ENCODE data around the gene KIF21B. TPM values are rescaled to one million over a fixed set of nuclear protein-coding genes. Genes with fewer than 3 reads are reported as not detected.

The KIF21B gene
- total RNA-seq, 5 donors from 2014 or later (not counting 1 experiment from before 2014, with no cell fraction given): 70.8 to 110 (median 101) TPM

DNA sequence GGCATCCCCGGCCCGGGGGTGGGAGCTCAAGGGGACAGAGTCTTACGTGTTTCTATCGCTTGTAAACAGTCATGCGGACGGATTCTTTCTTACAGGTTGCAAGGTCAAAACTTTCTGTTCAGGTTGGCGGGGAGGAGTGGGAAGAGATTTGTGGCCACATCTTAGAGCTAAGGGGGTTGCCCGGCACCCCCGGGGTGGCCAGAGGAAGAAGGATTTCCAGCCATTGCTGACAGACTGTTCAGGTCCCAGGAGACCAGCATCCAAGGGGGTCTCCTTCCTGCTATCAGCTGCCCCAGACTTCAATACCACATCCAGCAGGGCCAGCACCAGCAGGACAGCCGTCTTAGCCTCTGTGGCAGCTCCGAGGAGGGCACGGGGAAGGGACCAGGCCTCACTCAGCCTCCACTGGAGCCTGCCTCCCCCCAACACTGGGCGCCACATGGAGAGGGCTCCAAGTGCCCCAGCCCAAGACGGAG is 52.0 kb downstream of the KIF21B start:
- peak overlapping the region in 1 of 2 donors; percentile 53 for H3K27ac Mint-ChIP-seq
- Histone ChIP-seq H3K9me3 (no peaks in the 10 kb centered on the region), H3K4me1 (ENCODE audit: control insufficient read depth in 1 of 2, extremely low read depth in 1 of 2, insufficient read depth in 2 of 2, low read length in 2 of 2) (no peaks in the 10 kb centered on the region), H3K27ac (ENCODE audit: low read length) (no peak overlapping the region), H3K36me3 (ENCODE audit: control insufficient read depth in 2 of 2, extremely low read depth in 1 of 2, insufficient read depth in 1 of 2, low read length in 1 of 2) (peaks cover 21 to 55% of the 10 kb centered on the region in 2 donors), H3K4me3 (ENCODE audit: control insufficient read depth in 1 of 2, extremely low read depth in 1 of 2, low read length in 1 of 2) (no peak overlapping the region), H3K27me3 (replicated peaks in 1 of 2; ENCODE audit: control insufficient read depth in 2 of 2, extremely low read depth in 1 of 2, insufficient read depth in 2 of 2, low read length in 1 of 2) (no peaks in the 10 kb centered on the region)
- ATAC-seq (replicated peaks in 1 of 4) (no peak), DNase-seq (no peak)
- peaks cover 30% of the 10 kb centered on the region for H3K36me3 Mint-ChIP-seq
- H3K4me3 Mint-ChIP-seq: no peak overlapping the region
- H3K27me3 Mint-ChIP-seq: no peaks in the 10 kb centered on the region
- POLR2A ChIA-PET: no interaction called here
- CTCF ChIA-PET: interaction anchor here (0.6 to 3.7 kb wide), 35 partner anchors 9 to 1104 kb away, joined by 3 to 49 read pairs (median 5); partner anchors contain the start of gene KIF21B (in 1 of the 2)
- H3K9me3 Mint-ChIP-seq: no peaks in the 10 kb centered on the region
- 92% methylated on average over 6 of the region's 14 CpGs for WGBS (ENCODE audit: insufficient coverage)
- H3K4me1 Mint-ChIP-seq: peaks cover 0 to 8% (median 2%) of the 10 kb centered on the region in 3 donors

DNA sequence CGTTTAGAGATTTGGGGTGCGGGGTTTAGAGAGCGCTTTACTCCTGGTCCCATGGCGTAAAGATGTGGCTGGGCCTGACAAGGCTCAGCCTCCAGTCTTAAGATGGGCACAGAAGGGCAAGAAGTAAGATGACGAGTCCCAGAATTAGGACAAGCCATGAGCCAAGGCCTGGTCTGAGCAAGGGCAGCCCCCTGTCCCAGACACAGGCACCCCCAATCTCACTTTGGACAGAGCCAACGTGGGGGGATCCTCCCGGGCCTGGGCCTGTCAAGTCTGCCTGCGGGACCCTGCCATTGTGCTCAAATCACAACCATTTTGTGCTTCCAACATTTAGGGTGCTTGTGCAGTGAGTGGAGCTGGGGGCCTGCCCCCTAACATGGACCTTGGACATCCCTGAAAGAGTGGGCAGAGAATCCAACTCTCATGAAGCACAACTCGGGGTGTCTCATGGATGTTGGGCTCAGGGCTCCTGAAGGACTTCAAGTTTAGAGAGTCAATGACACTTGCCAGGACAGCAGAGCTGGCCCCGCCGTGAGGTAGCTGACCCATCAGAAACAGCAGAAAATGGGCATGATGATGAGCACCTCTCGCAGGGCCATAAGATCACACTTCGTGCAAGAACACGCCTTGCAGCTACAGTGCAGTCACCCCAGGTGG is 52.6 kb downstream of the KIF21B start:
- peaks cover 29% of the 10 kb centered on the region for H3K36me3 Mint-ChIP-seq
- no peak for DNase-seq
- peaks cover 21 to 50% of the 10 kb centered on the region in 2 donors for H3K36me3 ChIP-seq (ENCODE audit: control insufficient read depth in 2 of 2, extremely low read depth in 1 of 2, insufficient read depth in 1 of 2, low read length in 1 of 2)
- no peaks in the 10 kb centered on the region for H3K9me3 Mint-ChIP-seq
- H3K4me1 ChIP-seq (ENCODE audit: control insufficient read depth in 1 of 2, extremely low read depth in 1 of 2, insufficient read depth in 2 of 2, low read length in 2 of 2): no peaks in the 10 kb centered on the region
- 89% methylated on average over 12 of the region's 14 CpGs for WGBS (ENCODE audit: insufficient coverage)
- CTCF ChIA-PET: interaction anchor here (0.6 to 3.7 kb wide), 16 partner anchors 10 to 416 kb away, joined by 3 to 49 read pairs (median 5); no protein-coding TSS in a partner anchor
- no peak for ATAC-seq (replicated peaks in 1 of 4)
- H3K27me3 ChIP-seq (replicated peaks in 1 of 2; ENCODE audit: control insufficient read depth in 2 of 2, extremely low read depth in 1 of 2, insufficient read depth in 2 of 2, low read length in 1 of 2): no peaks in the 10 kb centered on the region
- H3K4me3 ChIP-seq (ENCODE audit: control insufficient read depth in 1 of 2, extremely low read depth in 1 of 2, low read length in 1 of 2): no peak overlapping the region
- H3K27ac ChIP-seq (ENCODE audit: low read length): no peak overlapping the region
- peak overlapping the region in 1 of 2 donors; percentile 53 for H3K27ac Mint-ChIP-seq
- peaks cover 0 to 8% (median 2%) of the 10 kb centered on the region in 3 donors for H3K4me1 Mint-ChIP-seq
- no peaks in the 10 kb centered on the region for H3K9me3 ChIP-seq
- no peak overlapping the region for H3K4me3 Mint-ChIP-seq
- POLR2A ChIA-PET: interaction anchor here in 1 of 2 donors (0.6 kb wide), 1 partner anchor 145 kb away, joined by 3 read pairs; no protein-coding TSS in a partner anchor
- H3K27me3 Mint-ChIP-seq: no peaks in the 10 kb centered on the region

DNA sequence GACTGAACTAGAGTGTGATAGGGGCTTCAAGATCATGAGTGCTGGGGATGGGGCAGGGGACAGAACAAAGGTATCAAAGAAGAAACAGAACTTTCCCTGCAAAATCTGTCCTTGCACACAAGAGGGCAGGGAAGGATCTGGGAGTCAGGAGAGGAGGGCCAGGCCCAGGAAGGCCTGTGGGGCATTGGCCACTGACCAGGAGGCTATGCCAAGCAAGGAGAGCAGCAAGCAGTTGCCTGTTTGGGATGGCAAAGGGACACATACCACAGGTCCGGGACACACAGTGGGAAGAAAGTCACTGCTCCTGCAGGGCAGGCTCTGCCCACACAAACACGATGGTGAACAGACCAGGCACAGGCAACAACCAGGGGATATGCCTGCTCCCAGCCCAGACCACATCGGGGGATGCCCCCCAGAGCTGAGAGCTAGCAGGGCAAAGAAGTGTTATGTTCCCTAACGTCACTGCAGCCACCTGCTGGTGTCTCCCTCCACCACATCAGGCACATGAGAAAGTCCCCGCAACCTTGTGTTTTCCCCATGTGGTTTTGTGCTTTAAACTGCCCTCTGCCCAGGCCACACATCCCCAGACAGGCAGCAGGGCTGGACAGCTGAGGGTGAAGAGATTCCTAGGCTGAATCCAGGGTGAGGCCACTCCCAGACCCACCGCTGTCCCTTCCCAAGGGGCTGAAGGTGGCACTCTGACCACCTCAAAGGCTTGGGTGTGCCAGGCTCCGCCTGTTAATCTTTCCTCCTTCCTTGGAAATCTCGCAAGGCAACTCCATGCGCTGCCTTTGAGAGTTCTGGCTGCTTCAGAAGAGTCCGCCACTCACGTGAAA is 53.6 kb downstream of the KIF21B start:
- Histone ChIP-seq H3K27ac (ENCODE audit: low read length) (no peak overlapping the region), H3K36me3 (ENCODE audit: control insufficient read depth in 2 of 2, extremely low read depth in 1 of 2, insufficient read depth in 1 of 2, low read length in 1 of 2) (peaks cover 13 to 40% of the 10 kb centered on the region in 2 donors), H3K4me1 (ENCODE audit: control insufficient read depth in 1 of 2, extremely low read depth in 1 of 2, insufficient read depth in 2 of 2, low read length in 2 of 2) (no peaks in the 10 kb centered on the region), H3K27me3 (replicated peaks in 1 of 2; ENCODE audit: control insufficient read depth in 2 of 2, extremely low read depth in 1 of 2, insufficient read depth in 2 of 2, low read length in 1 of 2) (no peaks in the 10 kb centered on the region), H3K4me3 (ENCODE audit: control insufficient read depth in 1 of 2, extremely low read depth in 1 of 2, low read length in 1 of 2) (no peak overlapping the region), H3K9me3 (no peaks in the 10 kb centered on the region)
- CTCF ChIA-PET: interaction anchor here (0.6 to 3.7 kb wide), 5 partner anchors 71 to 348 kb away, joined by 3 to 49 read pairs (median 3); no protein-coding TSS in a partner anchor
- WGBS (ENCODE audit: insufficient coverage): 76% methylated on average over 9 of the region's 11 CpGs
- peaks cover 0 to 8% (median 2%) of the 10 kb centered on the region in 3 donors for H3K4me1 Mint-ChIP-seq
- H3K27ac Mint-ChIP-seq: peak overlapping the region; percentile 17 to 41
- DNase-seq (peak in 10 of 35 experiments; percentile 2 to 46 (median 12)), ATAC-seq (replicated peaks in 1 of 4) (no peak)
- POLR2A ChIA-PET: no interaction called here
- H3K4me3 Mint-ChIP-seq: no peak overlapping the region
- H3K36me3 Mint-ChIP-seq: peaks cover 29% of the 10 kb centered on the region
- no peaks in the 10 kb centered on the region for H3K9me3 Mint-ChIP-seq
- no peaks in the 10 kb centered on the region for H3K27me3 Mint-ChIP-seq

DNA sequence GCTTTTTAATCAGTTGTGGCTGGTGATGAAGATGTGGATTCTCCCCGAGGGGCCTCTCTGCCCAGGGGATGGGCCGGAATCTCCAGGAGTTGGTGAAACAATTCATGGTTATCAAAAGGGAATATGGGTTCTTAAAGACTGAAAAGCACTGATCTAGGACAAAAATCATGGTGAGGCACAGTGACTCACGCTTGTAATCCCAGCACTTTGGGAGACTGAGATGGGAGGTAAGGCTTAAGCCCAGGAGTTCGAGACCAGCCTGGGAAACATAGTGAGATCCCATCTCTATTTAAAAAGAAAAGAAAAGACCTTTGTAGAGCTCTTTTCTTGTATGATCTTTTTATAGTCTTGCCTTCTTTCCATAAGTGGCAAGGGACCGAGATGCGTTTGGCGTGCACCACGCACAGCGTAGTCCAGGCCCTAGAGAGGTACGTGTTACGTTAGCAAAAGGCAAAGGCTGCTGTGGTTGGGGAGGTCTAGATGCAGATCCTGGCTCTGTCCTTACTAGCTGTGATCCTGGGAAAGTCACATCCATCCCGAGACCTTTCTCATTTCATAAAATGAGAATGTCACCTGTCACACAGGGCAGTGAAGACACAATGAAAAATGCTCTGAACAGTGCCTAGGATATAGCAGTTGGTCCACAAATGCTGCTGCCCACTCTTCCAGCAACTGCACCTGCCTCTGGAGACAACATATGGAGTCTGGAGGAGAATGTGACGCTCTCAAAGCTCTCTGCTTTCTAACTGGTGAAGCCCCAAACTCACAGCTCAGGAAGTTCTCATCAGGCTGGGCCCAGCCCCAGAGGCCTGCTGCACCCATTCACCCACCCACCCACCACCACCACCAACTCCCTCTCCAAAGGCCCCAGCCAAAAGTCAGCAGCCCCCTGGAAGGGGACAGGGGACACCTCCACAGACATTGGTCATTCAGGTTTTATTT is 54.8 kb downstream of the KIF21B start:
- Mint-ChIP-seq H3K4me1 (peaks cover 0 to 12% (median 2%) of the 10 kb centered on the region in 3 donors), H3K4me3 (no peak overlapping the region), H3K9me3 (no peaks in the 10 kb centered on the region), H3K36me3 (peaks cover 27% of the 10 kb centered on the region), H3K27ac (no peak overlapping the region), H3K27me3 (no peaks in the 10 kb centered on the region)
- Histone ChIP-seq H3K27me3 (replicated peaks in 1 of 2; ENCODE audit: control insufficient read depth in 2 of 2, extremely low read depth in 1 of 2, insufficient read depth in 2 of 2, low read length in 1 of 2) (no peaks in the 10 kb centered on the region), H3K9me3 (no peaks in the 10 kb centered on the region), H3K36me3 (ENCODE audit: control insufficient read depth in 2 of 2, extremely low read depth in 1 of 2, insufficient read depth in 1 of 2, low read length in 1 of 2) (peaks cover 6 to 31% of the 10 kb centered on the region in 2 donors), H3K27ac (ENCODE audit: low read length) (no peak overlapping the region), H3K4me1 (ENCODE audit: control insufficient read depth in 1 of 2, extremely low read depth in 1 of 2, insufficient read depth in 2 of 2, low read length in 2 of 2) (no peaks in the 10 kb centered on the region), H3K4me3 (ENCODE audit: control insufficient read depth in 1 of 2, extremely low read depth in 1 of 2, low read length in 1 of 2) (no peak overlapping the region)
- ChIA-PET CTCF (interaction anchor here (0.5 to 1.0 kb wide), 4 partner anchors 11 to 347 kb away, joined by 3 to 6 read pairs (median 3); no protein-coding TSS in a partner anchor), POLR2A (no interaction called here)
- 100% methylated on average over 1 of the region's 13 CpGs for WGBS (ENCODE audit: insufficient coverage)
- DNase-seq (no peak), ATAC-seq (replicated peaks in 1 of 4) (no peak)

DNA sequence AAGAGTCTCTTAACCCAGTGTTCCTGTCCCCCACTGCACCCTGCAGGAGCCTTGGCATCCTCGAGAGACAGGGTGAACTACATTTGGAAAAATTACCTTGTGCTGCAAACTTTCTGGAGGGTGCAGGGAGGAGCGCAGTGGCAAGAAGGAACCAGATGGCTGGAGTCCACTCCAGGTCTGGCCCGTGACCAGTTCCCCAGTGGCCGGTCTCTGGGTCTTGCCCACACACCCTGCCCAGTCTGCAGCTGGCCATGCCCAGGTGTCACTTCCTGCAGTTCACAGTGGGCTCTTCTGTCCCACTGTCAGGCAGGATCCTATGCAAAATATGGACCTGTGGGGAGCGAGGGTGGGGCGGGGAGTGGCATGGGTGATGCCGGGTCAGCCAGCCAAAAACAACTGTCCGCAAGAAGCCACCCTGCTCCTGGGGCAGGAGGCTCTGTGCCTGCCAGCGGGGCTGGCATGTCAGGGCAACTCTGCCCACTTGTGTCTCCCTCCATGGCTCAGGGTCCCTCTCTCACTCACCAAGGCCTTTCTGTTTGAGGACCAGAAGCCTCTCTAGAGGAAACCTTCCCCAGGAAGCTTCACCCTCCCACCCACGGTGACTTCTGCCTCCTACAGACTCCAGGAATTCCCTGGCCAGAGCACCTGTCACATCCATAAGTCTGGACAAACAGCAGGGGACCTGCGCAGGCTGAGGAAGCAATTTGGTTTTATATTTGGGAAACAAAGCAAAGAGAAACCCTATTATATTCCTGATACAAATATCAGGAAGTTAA is 55.6 kb downstream of the KIF21B start:
- Mint-ChIP-seq H3K27ac (no peak overlapping the region), H3K4me1 (peaks cover 0 to 12% (median 2%) of the 10 kb centered on the region in 3 donors), H3K4me3 (no peak overlapping the region), H3K27me3 (no peaks in the 10 kb centered on the region), H3K9me3 (no peaks in the 10 kb centered on the region), H3K36me3 (peaks cover 22% of the 10 kb centered on the region)
- H3K4me1 ChIP-seq (ENCODE audit: control insufficient read depth in 1 of 2, extremely low read depth in 1 of 2, insufficient read depth in 2 of 2, low read length in 2 of 2): no peaks in the 10 kb centered on the region
- no peak for ATAC-seq (replicated peaks in 1 of 4)
- H3K27ac ChIP-seq (ENCODE audit: low read length): no peak overlapping the region
- no peak for DNase-seq
- H3K4me3 ChIP-seq (ENCODE audit: control insufficient read depth in 1 of 2, extremely low read depth in 1 of 2, low read length in 1 of 2): no peak overlapping the region
- H3K36me3 ChIP-seq (ENCODE audit: control insufficient read depth in 2 of 2, extremely low read depth in 1 of 2, insufficient read depth in 1 of 2, low read length in 1 of 2): peaks cover 5 to 23% of the 10 kb centered on the region in 2 donors
- WGBS (ENCODE audit: insufficient coverage): 96% methylated on average over 9 of the region's 11 CpGs
- CTCF ChIA-PET: interaction anchor here in 1 of 2 donors (1.0 kb wide), 1 partner anchor 12 kb away, joined by 3 read pairs; no protein-coding TSS in a partner anchor
- H3K27me3 ChIP-seq (replicated peaks in 1 of 2; ENCODE audit: control insufficient read depth in 2 of 2, extremely low read depth in 1 of 2, insufficient read depth in 2 of 2, low read length in 1 of 2): no peaks in the 10 kb centered on the region
- no peaks in the 10 kb centered on the region for H3K9me3 ChIP-seq
- POLR2A ChIA-PET: no interaction called here
